Erythroblast (primary cell): ENCODE measurements around the gene UGT2B10.
"Not testable (repeated sequence)": the region's sequence is repeated elsewhere in the genome, so short reads cannot be mapped to it uniquely, and the experiment has no call there.

Experiments
- GATA1 ChIP-seq: IDR thresholded peaks from 2 replicates; pipeline ENCODE4 v1.6.1; 2011; ENCODE audit warnings: low read depth, mild to moderate bottlenecking, control low read depth, low read length, moderate library complexity
- POLR2A ChIP-seq: IDR thresholded peaks from 2 replicates; pipeline ENCODE4 v1.6.1; 2011; ENCODE audit warnings: mild to moderate bottlenecking, low read length

DNA sequence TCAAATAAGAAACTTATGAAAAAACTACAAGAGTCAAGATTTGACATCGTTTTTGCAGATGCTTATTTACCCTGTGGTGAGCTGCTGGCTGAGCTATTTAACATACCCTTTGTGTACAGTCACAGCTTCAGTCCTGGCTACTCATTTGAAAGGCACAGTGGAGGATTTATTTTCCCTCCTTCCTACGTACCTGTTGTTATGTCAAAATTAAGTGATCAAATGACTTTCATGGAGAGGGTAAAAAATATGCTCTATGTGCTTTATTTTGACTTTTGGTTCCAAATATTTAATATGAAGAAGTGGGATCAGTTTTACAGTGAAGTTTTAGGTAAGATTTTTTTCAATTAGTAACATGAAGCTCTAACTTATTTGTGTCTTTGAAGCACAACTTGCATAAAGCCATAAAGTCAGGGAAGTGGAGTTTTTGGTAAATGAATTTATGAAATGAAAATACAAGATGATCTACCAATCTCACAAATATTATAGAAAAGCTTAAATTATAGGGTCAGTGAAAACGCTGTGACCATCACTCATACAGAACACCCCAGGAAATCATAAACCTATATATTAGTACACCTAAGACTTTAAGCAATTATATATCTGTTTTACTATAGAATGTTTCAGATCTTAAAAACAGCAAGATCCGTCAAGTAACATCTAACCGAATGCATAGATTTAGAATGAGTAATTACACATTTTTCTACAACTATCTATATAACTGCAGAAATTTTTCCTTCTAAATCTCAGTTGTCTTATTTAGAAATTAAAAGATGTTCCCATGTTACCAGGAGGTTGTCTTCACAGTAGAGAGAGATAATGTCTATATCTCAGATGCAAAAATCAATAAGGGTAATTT, 844 bp downstream of the UGT2B10 start:
- not testable (repeated sequence) for TF ChIP-seq POLR2A, GATA1
